ENCODE data around the gene MDP1.

Gene MDP1

GRCh38 chr14:24182110-24182882 is 33.6 kb downstream of the MDP1 start:
- ChIA-PET CTCF (interaction anchor here (1.1 kb wide), 1 partner anchor 124 kb away, joined by 3 read pairs; no protein-coding TSS in a partner anchor), POLR2A (interaction anchor here (0.8 to 1.0 kb wide), 2 partner anchors 31 to 41 kb away, joined by 3 to 4 read pairs; partner anchors contain the start of genes CHMP4A and EMC9)
- no peak for DNase-seq (ENCODE audit: extremely low spot score)
- TF ChIP-seq ELF4 (IDR thresholded peaks at IDR 0.05) (no peak), SP1 (IDR thresholded peaks at IDR 0.05) (no peak), ZNF384 (IDR thresholded peaks at IDR 0.05) (no peak), FOXM1 (IDR thresholded peaks at IDR 0.05; ENCODE audit: borderline replicate concordance) (no peak), HDGF (IDR thresholded peaks at IDR 0.05; ENCODE audit: borderline replicate concordance) (no peak), BHLHE40 (IDR thresholded peaks at IDR 0.05; ENCODE audit: borderline replicate concordance) (no peak), L3MBTL2 (conservative IDR thresholded peaks at IDR 0.05) (no peak), FOXA1 (IDR thresholded peaks at IDR 0.05) (no peak), NFRKB (IDR thresholded peaks at IDR 0.05) (no peak), SUZ12 (IDR thresholded peaks at IDR 0.05) (no peak), ARNT (IDR thresholded peaks at IDR 0.05) (no peak), FOXK2 (IDR thresholded peaks at IDR 0.05) (no peak), LEF1 (IDR thresholded peaks at IDR 0.05; ENCODE audit: borderline replicate concordance) (no peak), CTBP1 (IDR thresholded peaks at IDR 0.05; ENCODE audit: borderline replicate concordance) (no peak), TARDBP (IDR thresholded peaks at IDR 0.05) (no peak)
- TF ChIP-seq, protein P1, sequence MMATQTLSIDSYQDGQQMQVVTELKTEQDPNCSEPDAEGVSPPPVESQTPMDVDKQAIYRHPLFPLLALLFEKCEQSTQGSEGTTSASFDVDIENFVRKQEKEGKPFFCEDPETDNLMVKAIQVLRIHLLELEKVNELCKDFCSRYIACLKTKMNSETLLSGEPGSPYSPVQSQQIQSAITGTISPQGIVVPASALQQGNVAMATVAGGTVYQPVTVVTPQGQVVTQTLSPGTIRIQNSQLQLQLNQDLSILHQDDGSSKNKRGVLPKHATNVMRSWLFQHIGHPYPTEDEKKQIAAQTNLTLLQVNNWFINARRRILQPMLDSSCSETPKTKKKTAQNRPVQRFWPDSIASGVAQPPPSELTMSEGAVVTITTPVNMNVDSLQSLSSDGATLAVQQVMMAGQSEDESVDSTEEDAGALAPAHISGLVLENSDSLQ (IDR thresholded peaks at IDR 0.05) = no peak

- ChIA-PET CTCF (interaction anchor here (1.1 to 2.1 kb wide), 2 partner anchors 20 to 123 kb away, joined by 3 to 10 read pairs; partner anchors contain the start of gene IRF9), POLR2A (interaction anchor here (1.3 to 3.2 kb wide), 5 partner anchors 7 to 68 kb away, joined by 4 to 15 read pairs (median 7); partner anchors contain the start of genes DCAF11, IPO4, IRF9 and NRL)
- DNase-seq (ENCODE audit: extremely low spot score) = no peak
- TF ChIP-seq CTBP1 (IDR thresholded peaks at IDR 0.05; ENCODE audit: borderline replicate concordance) (no peak), SP1 (IDR thresholded peaks at IDR 0.05) (no peak), HDGF (IDR thresholded peaks at IDR 0.05; ENCODE audit: borderline replicate concordance) (no peak), FOXA1 (IDR thresholded peaks at IDR 0.05) (no peak), ARNT (IDR thresholded peaks at IDR 0.05) (no peak), TARDBP (IDR thresholded peaks at IDR 0.05) (no peak), FOXM1 (IDR thresholded peaks at IDR 0.05; ENCODE audit: borderline replicate concordance) (no peak), FOXK2 (IDR thresholded peaks at IDR 0.05) (no peak), L3MBTL2 (conservative IDR thresholded peaks at IDR 0.05) (no peak), SUZ12 (IDR thresholded peaks at IDR 0.05) (no peak), LEF1 (IDR thresholded peaks at IDR 0.05; ENCODE audit: borderline replicate concordance) (no peak), ZNF384 (IDR thresholded peaks at IDR 0.05) (no peak), NFRKB (IDR thresholded peaks at IDR 0.05) (no peak)
These were observed 34.3 kb downstream of the MDP1 start for GRCh38 chr14:24181371-24182077.

DNA sequence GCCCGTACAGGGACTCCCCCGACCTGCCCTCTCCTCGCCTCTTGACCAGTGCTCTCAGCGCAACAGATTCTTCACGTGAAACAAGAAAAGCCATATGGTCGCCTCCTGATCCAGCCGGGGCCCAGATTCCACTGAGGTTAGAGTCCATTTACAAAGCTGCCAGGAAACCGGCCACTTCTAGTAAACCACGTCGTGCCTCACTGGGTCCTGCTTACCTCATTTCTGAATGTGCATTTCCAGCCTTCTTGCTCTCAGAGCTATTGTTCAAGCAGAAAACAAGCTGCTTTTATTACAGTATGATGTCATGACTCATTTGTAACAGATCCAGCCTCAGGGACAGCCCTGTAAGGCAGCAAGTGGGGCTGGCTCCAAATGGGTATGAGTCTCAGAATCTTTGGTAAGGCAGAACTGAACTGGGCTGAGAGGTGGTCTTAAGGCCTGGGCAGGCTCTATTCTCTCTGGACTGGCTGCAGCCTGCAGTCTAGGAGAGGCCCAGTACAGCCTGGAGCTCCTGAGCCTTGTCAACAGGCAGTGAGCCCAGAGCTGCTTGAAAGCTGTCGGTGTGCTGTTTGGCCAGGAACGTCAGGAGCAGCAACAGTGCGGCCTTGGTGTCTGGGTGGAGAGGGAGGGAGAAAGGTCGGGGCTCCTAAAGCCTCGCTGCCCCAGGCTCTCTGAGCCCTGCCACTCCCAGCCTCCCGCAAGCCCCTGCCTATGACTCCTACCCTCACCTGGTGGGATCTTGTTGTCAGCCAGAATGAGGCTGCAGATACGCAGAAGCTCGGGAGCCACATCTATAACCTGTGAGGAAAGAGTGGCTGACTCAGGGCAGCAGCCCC is 35.7 kb downstream of the MDP1 start:
- DNase-seq (ENCODE audit: extremely low spot score) = no peak
- ChIA-PET POLR2A (interaction anchor here (1.2 to 3.2 kb wide), 9 partner anchors 9 to 86 kb away, joined by 3 to 15 read pairs (median 5); partner anchors contain the start of genes DCAF11, EMC9, IPO4 and IRF9), CTCF (interaction anchor here (2.1 kb wide), 1 partner anchor 19 kb away, joined by 10 read pairs; the partner anchor contains the start of gene IRF9)
- TF ChIP-seq TARDBP (IDR thresholded peaks at IDR 0.05) (no peak), NFRKB (IDR thresholded peaks at IDR 0.05) (no peak), HDGF (IDR thresholded peaks at IDR 0.05; ENCODE audit: borderline replicate concordance) (no peak), CTBP1 (IDR thresholded peaks at IDR 0.05; ENCODE audit: borderline replicate concordance) (no peak), FOXK2 (IDR thresholded peaks at IDR 0.05) (no peak), ARNT (IDR thresholded peaks at IDR 0.05) (no peak), ZNF384 (IDR thresholded peaks at IDR 0.05) (no peak), L3MBTL2 (conservative IDR thresholded peaks at IDR 0.05) (no peak), SUZ12 (IDR thresholded peaks at IDR 0.05) (no peak), FOXM1 (IDR thresholded peaks at IDR 0.05; ENCODE audit: borderline replicate concordance) (no peak), SP1 (IDR thresholded peaks at IDR 0.05) (no peak), BHLHE40 (IDR thresholded peaks at IDR 0.05; ENCODE audit: borderline replicate concordance) (no peak), ELF4 (IDR thresholded peaks at IDR 0.05) (no peak), LEF1 (IDR thresholded peaks at IDR 0.05; ENCODE audit: borderline replicate concordance) (no peak)
- TF ChIP-seq, protein P1 (IDR thresholded peaks at IDR 0.05) = no peak

DNA sequence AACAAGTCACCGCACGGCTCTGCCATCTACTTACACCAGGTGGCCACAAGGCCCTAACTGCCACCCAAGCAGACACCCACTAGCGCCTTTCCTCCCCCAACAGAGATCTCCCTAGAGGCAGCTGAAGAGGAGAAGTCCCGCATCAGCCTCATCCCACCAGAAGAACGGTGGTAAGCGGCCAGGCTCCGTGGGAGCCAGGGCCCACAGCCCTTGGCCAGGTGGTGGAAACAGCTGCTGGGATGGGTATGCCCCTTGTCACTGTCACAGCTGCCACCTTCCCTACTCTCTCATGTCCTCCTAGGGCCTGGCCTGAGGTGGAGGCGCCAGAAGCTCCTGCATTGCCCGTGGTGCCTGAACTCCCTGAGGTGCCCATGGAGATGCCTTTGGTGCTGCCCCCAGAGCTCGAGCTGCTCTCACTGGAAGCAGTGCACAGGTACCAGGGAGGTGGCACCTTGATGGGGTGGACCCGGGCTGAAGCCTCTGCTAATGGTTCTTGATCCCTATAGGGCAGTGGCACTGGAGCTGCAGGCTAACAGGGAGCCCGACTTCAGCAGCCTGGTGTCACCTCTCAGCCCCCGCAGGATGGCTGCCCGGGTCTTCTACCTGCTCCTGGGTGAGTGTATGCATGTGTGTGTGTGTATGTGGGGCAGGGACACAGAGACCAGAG is 36.4 kb downstream of the MDP1 start:
- TF ChIP-seq CTBP1 (IDR thresholded peaks at IDR 0.05; ENCODE audit: borderline replicate concordance) = no peak
- ChIA-PET CTCF (interaction anchor here (1.2 to 2.1 kb wide), 2 partner anchors 18 kb away, joined by 4 to 10 read pairs; partner anchors contain the start of gene IRF9), POLR2A (interaction anchor here (0.7 to 3.2 kb wide), 8 partner anchors 9 to 117 kb away, joined by 3 to 15 read pairs (median 4); partner anchors contain the start of genes EMC9, IPO4, IRF9 and PCK2)
- no peak for DNase-seq (ENCODE audit: extremely low spot score)

All from HEK293T (cell line).